ENCODE data around the gene AKR1E2.

AKR1E2 gene

GRCh38 chr10:4825868-4826791 lies at the start of gene AKR1E2:
Gene AKR1E2 (plus strand): TSS chr10:4826207. CDS start chr10:4826325, 118 bp downstream.
- DNase-seq (ENCODE audit: low read depth) = no peak

- DNase-seq (ENCODE audit: low read depth) = no peak
Measured at GRCh38 chr10:4776234-4776638, 49.8 kb upstream of the AKR1E2 start.

DNA sequence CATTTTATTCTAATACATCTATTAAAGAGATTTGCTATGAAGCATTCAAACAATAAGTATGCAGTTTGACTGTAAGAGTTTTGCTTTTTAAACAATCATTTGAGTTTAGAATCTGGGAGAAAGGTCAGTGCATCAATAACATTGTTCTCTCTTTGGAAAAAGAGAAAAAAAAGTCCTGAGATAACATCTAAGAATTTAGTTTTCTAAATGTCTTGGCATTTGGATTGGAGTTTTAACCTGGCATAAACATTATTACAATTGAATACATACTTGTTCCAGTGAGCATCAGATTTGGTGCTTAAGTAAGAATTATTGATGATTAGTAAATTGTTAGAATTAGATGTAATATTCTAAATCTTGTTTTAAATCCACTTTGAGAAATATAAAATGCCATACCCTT lies 47.2 kb upstream of the AKR1E2 start:
- DNase-seq (ENCODE audit: low read depth) = no peak

- no peak for DNase-seq (ENCODE audit: low read depth)
Measured at GRCh38 chr10:4780091-4780490, 45.9 kb upstream of the AKR1E2 start.

GRCh38 chr10:4780782-4781181 lies 45.2 kb upstream of the AKR1E2 start:
- DNase-seq (ENCODE audit: low read depth) = no peak

DNA sequence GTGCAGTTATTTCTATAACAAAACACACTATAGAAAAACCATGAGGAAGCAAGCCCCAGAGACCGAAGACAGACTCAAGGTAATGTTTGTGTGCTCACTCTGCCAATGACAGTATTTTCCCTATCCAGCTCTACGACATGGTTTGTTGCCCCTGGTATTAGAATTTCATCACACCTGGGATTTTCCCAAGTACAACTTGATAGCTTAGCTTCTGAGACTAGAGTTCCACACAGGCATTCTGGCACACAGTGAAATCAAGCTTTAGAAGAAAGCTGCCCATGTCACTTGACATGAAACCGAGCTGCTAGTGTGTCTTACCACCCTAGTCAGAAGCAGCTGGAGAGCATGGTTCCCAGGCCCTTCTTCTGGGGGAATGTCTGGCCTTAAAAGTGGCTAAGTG lies 44.1 kb upstream of the AKR1E2 start:
- no peak for DNase-seq (ENCODE audit: low read depth)

- no peak for DNase-seq (ENCODE audit: low read depth)
Measured at GRCh38 chr10:4784667-4785333, 41.2 kb upstream of the AKR1E2 start.

DNA sequence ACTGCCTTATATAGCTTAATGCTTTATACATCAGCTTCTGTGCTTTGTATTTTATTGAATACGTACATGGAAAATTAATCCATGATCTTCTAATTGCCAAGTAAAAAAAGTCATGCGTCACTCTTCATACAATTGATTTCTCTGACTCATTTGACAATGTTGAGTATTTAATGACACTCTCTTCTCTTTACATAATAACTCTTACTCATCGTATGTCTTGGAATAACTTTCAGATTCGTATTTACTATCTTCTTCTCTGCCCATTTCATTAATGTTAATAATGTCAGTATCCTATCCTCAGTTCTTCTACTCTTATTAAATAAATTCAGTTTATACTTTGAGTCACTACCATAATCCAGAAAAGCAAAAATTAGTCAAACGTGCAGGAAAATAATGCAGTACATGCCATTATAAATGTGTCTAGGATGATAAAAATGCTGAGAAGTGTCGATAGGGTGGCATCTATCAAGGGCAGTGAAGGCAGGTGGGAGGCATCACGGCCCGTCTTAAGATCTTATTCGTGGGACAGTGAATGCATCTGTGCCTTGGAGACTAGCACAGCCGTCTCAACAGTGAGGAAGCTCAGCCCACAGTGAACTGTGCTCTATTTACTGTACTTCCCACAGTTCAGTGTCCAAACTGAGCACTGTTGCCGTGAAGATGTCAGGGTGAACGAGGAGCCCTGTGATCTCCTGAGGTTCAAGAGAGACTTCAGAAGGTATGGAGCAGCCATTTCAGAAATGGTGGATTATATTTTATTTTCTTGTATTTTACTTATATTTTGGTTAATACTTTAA lies 39.8 kb upstream of the AKR1E2 start:
- no peak for DNase-seq (ENCODE audit: low read depth)

DNA sequence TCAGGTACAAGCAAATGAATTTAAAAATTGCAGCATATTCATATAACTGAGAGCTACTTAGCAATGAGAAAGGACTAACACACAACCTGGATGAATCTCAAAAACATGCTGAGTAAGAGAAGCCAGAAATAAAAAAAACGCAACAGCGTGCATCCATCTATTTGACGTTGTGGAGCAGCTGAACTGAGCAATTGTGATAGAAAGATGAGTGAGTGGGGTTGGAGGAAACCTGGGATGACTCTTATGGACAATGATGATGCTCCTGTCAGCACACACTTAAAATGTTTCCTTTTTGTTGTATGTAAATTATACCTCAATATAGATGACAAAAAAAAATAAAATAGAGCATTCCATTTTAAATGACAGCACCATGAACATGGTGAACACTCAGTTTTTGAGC lies 36.0 kb upstream of the AKR1E2 start:
- DNase-seq (ENCODE audit: low read depth) = no peak

- no peak for DNase-seq (ENCODE audit: low read depth)
Measured at GRCh38 chr10:4790922-4791321, 35.1 kb upstream of the AKR1E2 start.

DNA sequence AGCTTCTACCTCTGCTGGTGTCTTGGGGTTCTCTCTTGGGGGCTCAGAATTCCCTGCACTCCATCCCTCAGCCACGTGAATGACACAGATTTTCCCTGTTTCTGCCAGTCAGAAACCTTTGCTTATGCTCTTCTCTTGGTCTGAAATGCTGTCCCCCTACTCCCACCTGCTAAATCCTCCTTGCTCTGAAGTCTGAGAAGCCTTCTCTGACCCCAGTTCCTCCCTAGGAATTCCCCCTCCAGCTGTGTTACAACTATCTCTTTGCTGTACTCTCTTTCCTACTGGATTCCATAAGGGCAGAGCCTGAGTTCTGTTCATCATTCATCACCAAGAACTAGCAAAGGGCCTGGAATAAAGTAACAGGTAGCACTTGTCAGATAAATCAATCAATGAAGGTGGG lies 33.6 kb upstream of the AKR1E2 start:
- no peak for DNase-seq (ENCODE audit: low read depth)

- DNase-seq (ENCODE audit: low read depth) = no peak
Measured at GRCh38 chr10:4801405-4801804, 24.6 kb upstream of the AKR1E2 start.

DNA sequence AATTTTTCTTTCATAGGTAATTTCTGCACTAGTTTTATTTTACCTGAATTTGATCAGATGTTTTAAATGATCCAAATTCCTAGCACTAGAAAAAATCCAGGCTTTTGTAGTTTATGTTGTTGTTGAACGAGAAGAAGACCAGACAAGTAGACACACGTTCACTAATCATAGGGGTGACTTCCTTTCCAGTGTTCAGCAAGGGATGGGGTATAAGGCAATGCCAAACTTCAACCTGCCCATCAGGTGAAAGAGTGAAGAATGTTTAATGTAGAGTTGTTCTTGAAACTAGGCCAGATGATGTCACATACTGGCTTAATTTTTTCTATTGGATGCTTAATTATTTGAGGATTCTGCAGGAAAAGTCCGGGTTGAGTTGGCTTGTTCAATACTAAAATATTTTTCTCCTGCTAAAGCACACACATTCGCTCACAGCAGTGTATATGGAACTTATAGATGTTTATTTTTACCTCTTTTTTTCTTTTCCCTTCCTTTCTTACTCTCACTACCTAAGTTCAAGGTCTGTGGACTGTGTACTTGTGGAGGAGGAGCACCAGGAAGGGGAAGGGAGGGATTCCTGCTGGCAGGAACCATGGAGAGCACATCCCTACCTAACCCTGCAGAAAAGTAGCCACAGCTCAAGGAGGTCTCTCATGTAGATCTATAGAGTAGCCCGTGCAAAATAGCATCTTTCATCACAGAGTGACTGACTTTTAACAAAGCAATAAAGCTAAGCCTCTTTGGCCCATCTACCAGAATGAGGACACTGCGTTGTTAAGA lies 23.1 kb upstream of the AKR1E2 start:
- no peak for DNase-seq (ENCODE audit: low read depth)

- DNase-seq (ENCODE audit: low read depth) = no peak
Measured at GRCh38 chr10:4803822-4804221, 22.2 kb upstream of the AKR1E2 start.

GRCh38 chr10:4804465-4804864 lies 21.5 kb upstream of the AKR1E2 start:
- DNase-seq (ENCODE audit: low read depth) = no peak

- no peak for DNase-seq (ENCODE audit: low read depth)
Measured at GRCh38 chr10:4806534-4806933, 19.5 kb upstream of the AKR1E2 start.

DNA sequence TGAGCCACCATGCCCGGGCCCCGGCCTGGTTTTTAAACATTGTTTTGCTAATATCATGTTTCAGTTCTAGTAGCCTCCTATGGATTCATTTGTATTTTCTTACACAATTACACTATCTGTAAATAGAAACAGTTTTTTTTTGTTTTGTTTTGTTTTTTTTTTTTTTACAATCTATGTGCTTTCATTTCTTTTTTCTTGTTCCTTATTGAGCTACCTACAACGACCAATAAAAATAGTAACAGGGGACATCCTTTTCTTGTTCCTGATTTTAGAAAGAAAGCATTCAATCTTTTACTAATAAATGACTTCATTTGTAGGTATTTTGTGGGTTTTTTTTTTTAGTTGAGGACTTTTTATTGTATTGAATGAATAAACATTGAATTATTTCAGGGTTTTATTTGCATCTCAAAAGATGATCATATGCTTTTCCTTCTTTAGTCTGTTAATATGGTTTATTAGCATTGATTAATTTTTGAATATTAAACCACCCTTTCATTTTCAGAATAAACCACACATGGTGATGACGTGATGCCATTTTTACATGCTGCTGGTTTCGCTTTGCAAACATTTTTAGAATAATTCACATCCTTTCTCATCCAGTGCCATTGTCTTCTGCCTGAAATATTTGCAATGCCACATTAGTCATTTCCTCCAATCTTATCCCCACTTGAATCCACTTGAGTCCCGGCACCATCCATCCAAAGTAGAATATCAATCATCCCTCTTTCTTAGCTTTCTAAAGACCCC lies 18.1 kb upstream of the AKR1E2 start:
- DNase-seq (ENCODE audit: low read depth) = no peak

DNA sequence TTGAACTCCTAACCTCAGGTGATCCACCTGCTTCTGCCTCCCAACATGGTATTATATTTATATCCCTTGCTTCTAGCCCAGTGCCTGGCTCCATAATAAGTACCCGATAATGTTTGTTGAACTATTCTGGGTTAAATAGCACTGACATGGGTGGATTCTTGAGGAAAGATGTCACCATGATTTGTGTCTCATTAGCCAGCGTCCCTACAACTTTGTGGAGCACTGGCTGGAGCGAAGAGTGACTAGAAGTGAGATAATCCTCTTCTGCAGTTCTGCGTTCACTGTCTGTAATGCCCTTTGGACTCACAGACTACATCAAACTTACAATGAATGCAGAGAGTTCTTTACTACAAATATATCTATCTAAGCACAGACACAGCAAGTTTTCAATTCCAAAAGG lies 16.9 kb upstream of the AKR1E2 start:
- DNase-seq (ENCODE audit: low read depth) = no peak

- DNase-seq (ENCODE audit: low read depth) = no peak
Measured at GRCh38 chr10:4810092-4810491, 15.9 kb upstream of the AKR1E2 start.

DNA sequence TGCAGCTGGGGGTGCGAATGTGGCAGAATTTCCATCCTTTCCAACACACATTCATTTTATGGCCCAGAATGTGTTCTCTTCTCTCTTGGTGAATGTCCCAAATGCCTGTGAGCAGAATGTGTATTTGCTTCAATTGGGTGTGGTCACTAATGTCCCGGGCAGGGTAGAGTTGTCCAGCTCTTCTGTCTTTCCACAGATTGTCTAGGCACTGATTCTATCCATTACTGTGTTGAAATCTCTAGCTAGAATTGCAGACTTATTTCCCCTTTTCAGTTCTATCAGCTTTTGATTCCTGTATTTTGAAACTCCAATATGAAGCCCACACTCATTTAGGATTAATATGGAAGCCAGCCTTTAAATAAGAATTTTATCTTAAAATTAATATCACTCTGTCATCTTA lies 14.0 kb upstream of the AKR1E2 start:
- DNase-seq (ENCODE audit: low read depth) = no peak

DNA sequence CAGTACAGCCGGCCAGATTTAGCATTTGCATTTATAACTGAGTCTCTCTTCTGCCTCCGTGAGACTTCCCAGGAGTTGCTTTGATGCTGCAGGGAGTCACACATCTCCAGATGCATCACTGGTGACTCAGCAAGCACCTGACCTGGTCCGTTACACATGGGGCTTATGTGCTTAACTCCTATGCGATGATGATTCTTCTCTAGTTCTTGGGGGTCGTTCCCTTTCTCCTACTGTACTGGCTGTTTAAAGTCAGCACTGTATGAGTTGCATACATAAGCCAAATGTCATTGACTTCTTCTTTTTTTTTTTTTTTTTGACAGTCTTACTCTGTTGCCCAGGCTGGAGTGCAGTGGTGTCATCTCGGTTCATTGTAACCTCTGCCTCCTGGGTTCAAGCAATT lies 13.0 kb upstream of the AKR1E2 start:
- DNase-seq (ENCODE audit: low read depth) = no peak

All from CMK (cell line).